Stimulated activated CD4-positive, alpha-beta T cell treated with anti-CD3 and anti-CD28 coated beads, Interleukin-4, amount 100 ng/mL, for 24 hours (primary cell): Measurements from ENCODE around the gene HNRNPUL2.
A peak's percentile ranks its signal among the peaks of the same experiment; 100 is the strongest.

Experiments used
- DNase-seq: peaks from one replicate; pipeline ENCODE4 v3.0.0-alpha.2; 2020

The HNRNPUL2 gene

GRCh38 chr11:62665599-62666258 lies 61.5 kb downstream of the HNRNPUL2 start:
- peak; percentile 71 for DNase-seq

GRCh38 chr11:62665075-62665598 lies 62.1 kb downstream of the HNRNPUL2 start, which contains the start of the genes C11orf98 and CSKMT:
Gene C11orf98, minus strand, starts transcription at chr11:62665210. Its CDS starts 41 bp downstream, at chr11:62665169.
Gene CSKMT, plus strand, starts transcription at chr11:62665312. Its CDS starts 568 bp downstream, at chr11:62665880.
- DNase-seq, result peak; percentile 96

GRCh38 chr11:62664405-62665074 lies 62.7 kb downstream of the HNRNPUL2 start:
- DNase-seq, result peak; percentile 63
